Measurements from ENCODE around the gene KRTAP19-1. TPM values are rescaled to one million over a fixed set of nuclear protein-coding genes. Genes with fewer than 3 reads are reported as not detected.

KRTAP19-1 gene
- total RNA-seq, 4 donors from 2014 or later = not detected

DNA sequence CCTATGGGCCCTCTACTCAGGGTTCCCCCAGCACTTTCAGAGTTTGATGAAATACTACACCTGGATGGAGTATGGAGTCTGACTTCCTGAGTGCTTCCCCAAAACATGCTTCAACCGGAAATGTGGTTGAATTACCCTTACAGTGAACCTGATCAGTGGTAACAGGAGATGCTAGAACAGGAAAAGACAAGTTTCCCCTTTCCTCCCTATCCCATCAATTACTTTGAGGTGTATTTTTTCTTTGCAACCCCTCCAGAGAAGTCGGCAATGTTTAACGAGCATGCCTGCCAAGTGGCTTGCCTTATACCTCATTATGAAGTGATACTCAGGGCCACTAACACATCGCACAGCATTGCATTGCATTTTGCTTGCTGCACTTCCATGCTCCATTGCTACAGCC lies 33.1 kb downstream of the KRTAP19-1 start:
- DNase-seq = no peak
- Histone ChIP-seq H3K27me3 (no peaks in the 10 kb centered on the region), H3K4me3 (replicated peaks in 1 of 3) (no peak overlapping the region), H3K27ac (no peak overlapping the region), H3K9me3 (no peaks in the 10 kb centered on the region), H3K36me3 (no peaks in the 10 kb centered on the region), H3K4me1 (no peaks in the 10 kb centered on the region)
- TF ChIP-seq, protein P1, sequence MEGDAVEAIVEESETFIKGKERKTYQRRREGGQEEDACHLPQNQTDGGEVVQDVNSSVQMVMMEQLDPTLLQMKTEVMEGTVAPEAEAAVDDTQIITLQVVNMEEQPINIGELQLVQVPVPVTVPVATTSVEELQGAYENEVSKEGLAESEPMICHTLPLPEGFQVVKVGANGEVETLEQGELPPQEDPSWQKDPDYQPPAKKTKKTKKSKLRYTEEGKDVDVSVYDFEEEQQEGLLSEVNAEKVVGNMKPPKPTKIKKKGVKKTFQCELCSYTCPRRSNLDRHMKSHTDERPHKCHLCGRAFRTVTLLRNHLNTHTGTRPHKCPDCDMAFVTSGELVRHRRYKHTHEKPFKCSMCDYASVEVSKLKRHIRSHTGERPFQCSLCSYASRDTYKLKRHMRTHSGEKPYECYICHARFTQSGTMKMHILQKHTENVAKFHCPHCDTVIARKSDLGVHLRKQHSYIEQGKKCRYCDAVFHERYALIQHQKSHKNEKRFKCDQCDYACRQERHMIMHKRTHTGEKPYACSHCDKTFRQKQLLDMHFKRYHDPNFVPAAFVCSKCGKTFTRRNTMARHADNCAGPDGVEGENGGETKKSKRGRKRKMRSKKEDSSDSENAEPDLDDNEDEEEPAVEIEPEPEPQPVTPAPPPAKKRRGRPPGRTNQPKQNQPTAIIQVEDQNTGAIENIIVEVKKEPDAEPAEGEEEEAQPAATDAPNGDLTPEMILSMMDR (IDR thresholded peaks at IDR 0.05) = no peak
- no peak for TF ChIP-seq POLR2A (IDR thresholded peaks at IDR 0.05)
- intact Hi-C loops (cut with DNase I) = no loop called here
- 43 to 44% methylated on average over 4 of the region's 4 CpGs for WGBS, 2 donors

DNA sequence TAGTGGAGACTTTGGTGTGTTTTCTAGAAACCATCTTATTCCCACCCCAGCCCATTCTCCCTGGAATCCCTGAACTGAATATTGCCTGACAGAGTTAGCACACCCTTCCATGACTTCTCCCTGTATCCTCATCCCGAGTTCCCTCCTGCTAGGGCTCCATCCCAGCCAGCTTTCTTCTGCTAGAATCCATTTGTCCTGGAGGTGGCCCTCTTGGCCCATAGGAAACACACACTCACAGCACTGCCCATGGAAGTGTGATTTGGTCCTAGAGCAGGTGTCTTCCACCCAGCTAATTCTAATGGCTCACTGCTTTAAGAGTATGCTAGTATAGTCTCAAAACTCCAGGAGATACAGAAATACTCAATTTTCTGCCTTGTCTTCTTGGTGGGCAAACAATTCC lies 36.0 kb downstream of the KRTAP19-1 start:
- H3K27me3 ChIP-seq = no peaks in the 10 kb centered on the region
- H3K4me1 ChIP-seq = no peaks in the 10 kb centered on the region
- 58 to 75% methylated on average over 1 of the region's 1 CpG for WGBS, 2 donors
- TF ChIP-seq, protein P1 (IDR thresholded peaks at IDR 0.05) = peak in 2 of 6 experiments; percentile 15 to 20
- no peak for TF ChIP-seq POLR2A (IDR thresholded peaks at IDR 0.05)
- intact Hi-C loops (cut with DNase I) = no loop called here
- DNase-seq = peak in 1 of 2 donors; percentile 10
- H3K27ac ChIP-seq = no peak overlapping the region
- no peak overlapping the region for H3K4me3 ChIP-seq (replicated peaks in 1 of 3)
- H3K36me3 ChIP-seq = no peaks in the 10 kb centered on the region
- no peaks in the 10 kb centered on the region for H3K9me3 ChIP-seq

DNA sequence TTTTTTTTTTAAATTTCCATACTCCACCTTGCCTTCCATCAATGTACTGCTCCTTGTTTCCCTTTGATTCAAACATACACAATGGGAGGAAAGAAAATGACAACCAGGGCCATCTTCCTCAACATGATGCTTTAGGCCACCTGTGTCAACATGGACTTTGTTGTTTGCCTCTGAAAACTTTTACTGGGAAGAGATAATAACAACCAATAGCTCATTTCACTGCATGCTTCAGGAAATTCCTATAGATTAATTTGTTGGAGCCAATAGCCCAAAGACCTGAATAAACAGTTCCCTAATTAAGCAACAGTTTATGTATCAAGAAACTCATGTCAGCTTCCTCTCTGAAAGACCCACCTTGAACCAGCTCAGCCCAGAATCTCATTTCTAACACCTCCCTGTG lies 36.9 kb downstream of the KRTAP19-1 start:
- Histone ChIP-seq H3K36me3 (no peaks in the 10 kb centered on the region), H3K4me3 (replicated peaks in 1 of 3) (no peak overlapping the region), H3K27ac (no peak overlapping the region), H3K4me1 (no peaks in the 10 kb centered on the region), H3K9me3 (no peaks in the 10 kb centered on the region), H3K27me3 (no peaks in the 10 kb centered on the region)
- TF ChIP-seq, protein P1 (IDR thresholded peaks at IDR 0.05) = no peak
- no peak for TF ChIP-seq POLR2A (IDR thresholded peaks at IDR 0.05)
- intact Hi-C loops (cut with DNase I) = no loop called here
- no peak for DNase-seq

DNA sequence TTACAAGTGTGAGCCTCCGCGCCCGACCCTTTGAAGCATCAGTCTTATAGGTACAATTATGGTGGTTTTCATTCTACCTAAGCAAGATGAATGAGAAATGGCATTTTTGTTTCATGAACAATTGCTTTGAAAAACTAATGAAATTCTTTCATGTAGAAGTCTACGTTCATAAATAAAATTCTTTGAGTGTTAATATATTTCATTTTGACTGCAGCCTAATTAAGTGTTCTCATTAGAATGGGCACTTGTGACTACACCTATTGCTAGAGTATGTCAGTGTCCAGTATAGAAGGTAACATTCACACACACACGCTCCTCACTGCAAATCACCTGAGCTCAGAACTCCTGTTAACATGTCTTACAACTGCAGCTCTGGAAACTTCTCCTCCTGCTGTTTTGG lies 40.2 kb downstream of the KRTAP19-1 start, which contains the start of gene KRTAP15-1:
TSS of gene KRTAP15-1 (plus strand) at position 301 of the 400 bp plus-strand sequence. CDS start at position 354, 53 bp downstream.
- no peak for TF ChIP-seq POLR2A (IDR thresholded peaks at IDR 0.05)
- TF ChIP-seq, protein P1 (IDR thresholded peaks at IDR 0.05) = no peak
- Histone ChIP-seq H3K27me3 (no peaks in the 10 kb centered on the region), H3K4me1 (no peaks in the 10 kb centered on the region), H3K9me3 (no peaks in the 10 kb centered on the region), H3K27ac (no peak within 1 kb of the TSS), H3K36me3 (no peaks in the 10 kb centered on the region), H3K4me3 (replicated peaks in 1 of 3) (no peak within 1 kb of the TSS)
- 94 to 95% methylated on average over 5 of the region's 5 CpGs for WGBS, 2 donors
- intact Hi-C loops (cut with DNase I) = no loop called here
- DNase-seq = no peak

DNA sequence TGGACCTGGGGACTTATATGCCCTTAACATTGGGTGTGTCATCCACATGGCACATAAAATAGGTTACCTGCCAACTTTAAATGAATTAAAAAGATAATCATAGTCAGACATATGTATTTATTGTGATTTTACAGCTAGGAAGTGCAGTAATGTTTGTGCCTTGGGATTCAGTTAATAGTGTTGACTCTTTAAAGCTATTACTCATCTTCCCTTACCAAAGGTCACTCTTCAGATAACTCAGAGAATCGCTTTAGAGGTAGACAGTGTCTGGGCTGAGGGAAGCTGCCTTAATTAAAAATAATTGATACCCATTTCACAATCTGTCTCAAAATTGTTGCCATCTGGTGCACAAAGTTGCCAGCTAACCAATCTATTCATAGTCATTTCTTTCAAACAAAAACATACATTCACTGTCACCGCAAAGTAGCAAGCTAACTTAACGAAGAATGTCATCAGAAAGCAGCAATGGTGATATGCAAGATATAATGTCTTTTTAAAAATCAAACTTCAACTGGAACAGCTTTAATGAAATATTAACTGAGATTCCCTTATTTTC lies 43.1 kb downstream of the KRTAP19-1 start:
- no peak for DNase-seq
- Histone ChIP-seq H3K9me3 (no peaks in the 10 kb centered on the region), H3K27ac (no peak overlapping the region), H3K4me1 (no peaks in the 10 kb centered on the region), H3K36me3 (no peaks in the 10 kb centered on the region), H3K27me3 (no peaks in the 10 kb centered on the region), H3K4me3 (replicated peaks in 1 of 3) (no peak overlapping the region)
- TF ChIP-seq, protein P1 (IDR thresholded peaks at IDR 0.05) = no peak
- TF ChIP-seq POLR2A (IDR thresholded peaks at IDR 0.05) = no peak
- intact Hi-C loops (cut with DNase I) = no loop called here
- WGBS, 2 donors = 82 to 89% methylated on average over 3 of the region's 3 CpGs

Measured in thyroid gland (tissue), 4 donors.